ENCODE results near the gene TCF12.

GRCh38 chr15:56957812-56958406 lies 39.5 kb downstream of the TCF12 start:
- no peak for TF ChIP-seq CTCF (IDR thresholded peaks at IDR 0.05; ENCODE audit: insufficient read depth, low read depth, low read length)
- TF ChIP-seq EZH2 (IDR thresholded peaks at IDR 0.05; ENCODE audit: insufficient read depth, low read length): no peak
